Uterus (tissue), 2 donors: ENCODE data around the gene ADK.

Experiments
- POLR2A ChIP-seq, 2 donors: fragments of 450-650 bp; IDR thresholded peaks; one replicate each; pipeline ENCODE4 v1.6.1; 2016; ENCODE audit warnings: antibody characterized with exemption in 2 of 2, mild to moderate bottlenecking in 1 of 2, moderate library complexity in 1 of 2
- TF ChIP-seq, protein P1 (sequence below), 4 experiments: fragments of 200-600 bp in 2 of 4; fragments of 450-650 bp in 2 of 4; sonication (generic) in 2 of 4; IDR thresholded peaks; one replicate each; pipeline ENCODE4 v1.5.1; 2016 to 2019; ENCODE audit warnings: antibody characterized with exemption in 4 of 4, mild to moderate bottlenecking in 2 of 4, moderate library complexity in 1 of 4

DNA sequence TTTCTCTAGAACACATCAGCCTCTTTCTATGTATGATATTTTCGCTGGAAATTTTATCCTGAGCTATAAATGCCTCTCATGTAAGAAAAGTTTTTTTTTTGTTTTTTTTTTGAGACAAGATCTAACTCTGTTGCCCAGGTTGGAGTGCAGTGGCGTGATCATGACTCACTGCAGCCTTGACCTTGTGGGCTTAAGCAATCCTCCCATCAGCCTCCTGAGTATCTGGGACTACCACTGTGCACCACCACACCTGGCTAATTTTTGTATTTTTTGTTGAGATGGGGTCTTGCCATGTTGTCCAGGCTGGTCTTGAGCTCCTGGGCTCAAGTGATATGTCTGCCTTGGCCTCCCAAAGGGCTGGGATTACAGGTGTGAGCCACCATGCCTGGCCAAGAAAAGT is 80.4 kb downstream of the ADK start:
- TF ChIP-seq, protein P1, sequence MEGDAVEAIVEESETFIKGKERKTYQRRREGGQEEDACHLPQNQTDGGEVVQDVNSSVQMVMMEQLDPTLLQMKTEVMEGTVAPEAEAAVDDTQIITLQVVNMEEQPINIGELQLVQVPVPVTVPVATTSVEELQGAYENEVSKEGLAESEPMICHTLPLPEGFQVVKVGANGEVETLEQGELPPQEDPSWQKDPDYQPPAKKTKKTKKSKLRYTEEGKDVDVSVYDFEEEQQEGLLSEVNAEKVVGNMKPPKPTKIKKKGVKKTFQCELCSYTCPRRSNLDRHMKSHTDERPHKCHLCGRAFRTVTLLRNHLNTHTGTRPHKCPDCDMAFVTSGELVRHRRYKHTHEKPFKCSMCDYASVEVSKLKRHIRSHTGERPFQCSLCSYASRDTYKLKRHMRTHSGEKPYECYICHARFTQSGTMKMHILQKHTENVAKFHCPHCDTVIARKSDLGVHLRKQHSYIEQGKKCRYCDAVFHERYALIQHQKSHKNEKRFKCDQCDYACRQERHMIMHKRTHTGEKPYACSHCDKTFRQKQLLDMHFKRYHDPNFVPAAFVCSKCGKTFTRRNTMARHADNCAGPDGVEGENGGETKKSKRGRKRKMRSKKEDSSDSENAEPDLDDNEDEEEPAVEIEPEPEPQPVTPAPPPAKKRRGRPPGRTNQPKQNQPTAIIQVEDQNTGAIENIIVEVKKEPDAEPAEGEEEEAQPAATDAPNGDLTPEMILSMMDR (IDR thresholded peaks at IDR 0.05), result no peak
- no peak for TF ChIP-seq POLR2A (IDR thresholded peaks at IDR 0.05)
